BJ (cell line): ENCODE results near the gene MAP2. TPM values are rescaled to one million over a fixed set of nuclear protein-coding genes. Genes with fewer than 3 reads are reported as not detected.

Source experiments
- CTCF ChIA-PET: fragments of 350-600 bp; formaldehyde crosslinking; extraction: SDS; loops from one replicate; lab custom pipeline; 2021; ENCODE audit warnings: antibody characterized with exemption, inconsistent platforms; lab: Yijun Ruan, JAX
- POLR2A ChIA-PET: fragments of 300-600 bp; sonication (Branson Sonifier 250); formaldehyde crosslinking; extraction: SDS; loops from one replicate; lab custom pipeline; 2021; ENCODE audit warnings: antibody characterized with exemption; lab: Charles Lee
- DNase-seq: peaks from one replicate; pipeline ENCODE4 v3.0.0-alpha.2; 2011; ENCODE audit warnings: low read depth
- H3K27me3 ChIP-seq: 2 replicates; pipeline ENCODE4 v1.6.0; 2011; ENCODE audit warnings: low read length; ENCODE audit not compliant: control insufficient read depth, insufficient read depth
- H3K36me3 ChIP-seq: 2 replicates; pipeline ENCODE4 v1.5.1; 2011; ENCODE audit warnings: low read length; ENCODE audit not compliant: control insufficient read depth, insufficient read depth
- H3K4me3 ChIP-seq: 2 replicates; pipeline ENCODE4 v1.5.1; 2011; ENCODE audit warnings: low read depth, mild to moderate bottlenecking, control low read depth, low read length
- CTCF ChIP-seq: IDR thresholded peaks from 2 replicates; pipeline ENCODE4 v1.5.1; 2011; ENCODE audit warnings: low read depth, mild to moderate bottlenecking, control low read depth, inconsistent platforms, low read length, moderate library complexity; ENCODE audit not compliant: insufficient read depth
- polyA plus RNA-seq: library from polyadenylated mRNA; depleted of rRNA; stranded (reverse); fragments of >200 nt; gene quantifications from 2 replicates; pipeline ENCODE4 v1.2.3, GENCODE V29; 2011

The MAP2 gene
- polyA plus RNA-seq, 1 experiment: 3.5 TPM

- Histone ChIP-seq H3K4me3 (no peak overlapping the region), H3K36me3 (no peaks in the 10 kb centered on the region), H3K27me3 (no peaks in the 10 kb centered on the region)
- DNase-seq: no peak
- TF ChIP-seq CTCF: no peak
- CTCF ChIA-PET: no interaction called here
- POLR2A ChIA-PET: no interaction called here
These were observed 338.7 kb downstream of the MAP2 start for GRCh38 chr2:209762563-209762962.

GRCh38 chr2:209763106-209763505 lies 339.3 kb downstream of the MAP2 start:
- Histone ChIP-seq H3K4me3 (no peak overlapping the region), H3K36me3 (no peaks in the 10 kb centered on the region), H3K27me3 (no peaks in the 10 kb centered on the region)
- CTCF ChIA-PET: no interaction called here
- TF ChIP-seq CTCF: no peak
- POLR2A ChIA-PET: no interaction called here
- DNase-seq: no peak

- DNase-seq: no peak
- POLR2A ChIA-PET: no interaction called here
- Histone ChIP-seq H3K36me3 (no peaks in the 10 kb centered on the region), H3K27me3 (no peaks in the 10 kb centered on the region), H3K4me3 (no peak overlapping the region)
- CTCF ChIA-PET: no interaction called here
- no peak for TF ChIP-seq CTCF
These were observed 342.8 kb downstream of the MAP2 start for GRCh38 chr2:209766613-209767012.

DNA sequence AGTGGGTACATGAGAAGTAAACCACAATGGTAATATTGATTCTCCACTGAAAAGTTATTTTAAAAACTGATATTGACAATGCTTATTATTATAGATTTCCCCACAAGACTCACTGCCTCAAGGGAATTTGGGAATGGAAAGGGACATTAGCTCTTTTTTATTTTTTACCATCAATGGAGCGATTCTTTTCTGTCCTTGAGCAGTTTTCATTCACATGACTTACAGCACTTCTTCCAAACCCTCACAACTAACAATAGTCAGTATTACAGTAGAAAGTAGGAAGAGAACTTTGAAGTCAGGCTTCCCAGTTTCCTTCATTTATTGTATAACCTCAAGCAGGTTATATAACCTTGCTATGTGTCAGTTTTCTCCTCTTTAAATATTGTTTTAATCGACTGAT lies 343.5 kb downstream of the MAP2 start:
- CTCF ChIA-PET: no interaction called here

DNA sequence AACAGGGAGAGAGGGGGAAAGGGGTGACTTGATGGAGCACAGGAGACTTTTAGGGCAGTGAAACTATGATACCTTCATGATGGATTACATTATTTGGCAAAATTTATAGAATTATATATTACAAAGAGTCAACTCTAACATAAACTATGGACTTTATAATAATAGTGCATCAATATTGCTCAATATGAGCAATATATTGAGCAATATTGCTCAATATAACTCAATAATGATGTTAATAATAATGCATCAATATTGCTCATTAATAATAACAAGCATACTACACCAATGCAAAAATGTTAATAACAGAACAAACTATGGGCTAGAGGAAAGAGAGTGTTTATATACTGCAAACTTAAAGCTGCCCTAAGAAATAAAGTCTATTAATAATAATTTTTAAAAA lies 344.7 kb downstream of the MAP2 start:
- H3K36me3 ChIP-seq: no peaks in the 10 kb centered on the region
- ChIA-PET POLR2A (no interaction called here), CTCF (no interaction called here)
- DNase-seq: no peak
- no peaks in the 10 kb centered on the region for H3K27me3 ChIP-seq
- no peak overlapping the region for H3K4me3 ChIP-seq
- TF ChIP-seq CTCF: no peak

More for the DNA sequence above, 343.5 kb downstream of the MAP2 start:
- no peak for DNase-seq
- no peak for TF ChIP-seq CTCF
- no peaks in the 10 kb centered on the region for H3K27me3 ChIP-seq
- no peaks in the 10 kb centered on the region for H3K36me3 ChIP-seq
- POLR2A ChIA-PET: no interaction called here
- H3K4me3 ChIP-seq: no peak overlapping the region
